HCT116 (cell line): ENCODE measurements around the gene RBM34.

Experiments
- YY1 ChIP-seq: IDR thresholded peaks from 2 replicates; pipeline ENCODE4 v1.6.1; 2011; ENCODE audit warnings: low read length, low read depth, moderate library complexity, mild to moderate bottlenecking; ENCODE audit not compliant: insufficient replicate concordance; ENCODE audit errors: extremely low read depth
- TF ChIP-seq, protein P1 (sequence below), 3 experiments: fragments of 200-600 bp in 1 of 3; sonication (generic) in 1 of 3; IDR thresholded peaks in 2 of 3; conservative IDR thresholded peaks in 1 of 3; 2 replicates each; pipeline ENCODE4 v1.5.1; 2012 to 2017; ENCODE audit warnings: low read depth in 2 of 3, low read length in 2 of 3, antibody characterized with exemption in 1 of 3, borderline replicate concordance in 1 of 3, control low read depth in 1 of 3, mild to moderate bottlenecking in 1 of 3, mixed read lengths in 1 of 3, mixed run types in 1 of 3, moderate library complexity in 1 of 3; ENCODE audit not compliant: insufficient read depth in 1 of 3

DNA sequence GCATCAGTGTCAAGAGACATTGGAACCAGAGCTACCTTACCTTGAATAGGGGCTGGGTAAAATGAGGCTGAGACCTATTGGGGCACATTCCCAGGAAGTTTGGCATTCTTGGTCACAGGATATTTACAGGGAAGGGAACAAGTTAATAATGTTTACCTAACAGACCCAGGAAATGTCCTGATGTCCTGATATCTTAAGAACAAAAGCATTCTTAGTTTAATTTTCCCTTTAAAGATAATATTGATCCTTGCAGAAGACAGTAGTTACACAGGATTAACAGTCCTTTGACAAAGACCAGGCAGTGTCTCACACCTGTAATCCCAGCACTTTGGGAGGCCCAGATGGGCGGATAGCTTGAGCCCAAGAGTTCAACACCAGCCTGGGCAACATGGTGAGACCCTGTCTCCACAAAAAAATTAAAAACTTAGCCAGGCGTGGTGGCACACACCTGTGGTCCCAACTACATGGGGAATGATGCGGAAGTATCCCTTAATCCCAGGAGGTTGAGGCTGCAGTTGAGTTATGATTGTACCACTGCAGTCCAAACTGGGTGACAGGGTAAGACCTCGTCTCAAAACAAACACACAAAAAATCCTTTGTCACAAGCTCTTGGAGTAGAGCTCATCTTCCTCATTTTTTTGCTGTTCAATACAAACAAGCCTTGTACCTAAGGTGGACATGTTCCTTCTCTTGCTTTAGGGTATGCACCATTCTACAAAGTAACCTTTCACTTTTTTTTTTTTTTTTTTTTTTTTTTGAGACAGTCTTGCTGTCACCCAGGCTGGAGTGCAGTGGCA, 31.1 kb downstream of the RBM34 start:
- TF ChIP-seq, protein P1, sequence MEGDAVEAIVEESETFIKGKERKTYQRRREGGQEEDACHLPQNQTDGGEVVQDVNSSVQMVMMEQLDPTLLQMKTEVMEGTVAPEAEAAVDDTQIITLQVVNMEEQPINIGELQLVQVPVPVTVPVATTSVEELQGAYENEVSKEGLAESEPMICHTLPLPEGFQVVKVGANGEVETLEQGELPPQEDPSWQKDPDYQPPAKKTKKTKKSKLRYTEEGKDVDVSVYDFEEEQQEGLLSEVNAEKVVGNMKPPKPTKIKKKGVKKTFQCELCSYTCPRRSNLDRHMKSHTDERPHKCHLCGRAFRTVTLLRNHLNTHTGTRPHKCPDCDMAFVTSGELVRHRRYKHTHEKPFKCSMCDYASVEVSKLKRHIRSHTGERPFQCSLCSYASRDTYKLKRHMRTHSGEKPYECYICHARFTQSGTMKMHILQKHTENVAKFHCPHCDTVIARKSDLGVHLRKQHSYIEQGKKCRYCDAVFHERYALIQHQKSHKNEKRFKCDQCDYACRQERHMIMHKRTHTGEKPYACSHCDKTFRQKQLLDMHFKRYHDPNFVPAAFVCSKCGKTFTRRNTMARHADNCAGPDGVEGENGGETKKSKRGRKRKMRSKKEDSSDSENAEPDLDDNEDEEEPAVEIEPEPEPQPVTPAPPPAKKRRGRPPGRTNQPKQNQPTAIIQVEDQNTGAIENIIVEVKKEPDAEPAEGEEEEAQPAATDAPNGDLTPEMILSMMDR (IDR thresholded peaks at IDR 0.05 in 2 of 3, conservative IDR thresholded peaks at IDR 0.05 in 1 of 3; ENCODE audit: borderline replicate concordance in 1 of 3, insufficient read depth in 1 of 3, low read depth in 2 of 3, low read length in 2 of 3) = no peak
- no peak for TF ChIP-seq YY1
